ENCODE measurements around the gene LAYN. TPM values are rescaled to one million over a fixed set of nuclear protein-coding genes. Genes with fewer than 3 reads are reported as not detected.

The LAYN gene, protein sequence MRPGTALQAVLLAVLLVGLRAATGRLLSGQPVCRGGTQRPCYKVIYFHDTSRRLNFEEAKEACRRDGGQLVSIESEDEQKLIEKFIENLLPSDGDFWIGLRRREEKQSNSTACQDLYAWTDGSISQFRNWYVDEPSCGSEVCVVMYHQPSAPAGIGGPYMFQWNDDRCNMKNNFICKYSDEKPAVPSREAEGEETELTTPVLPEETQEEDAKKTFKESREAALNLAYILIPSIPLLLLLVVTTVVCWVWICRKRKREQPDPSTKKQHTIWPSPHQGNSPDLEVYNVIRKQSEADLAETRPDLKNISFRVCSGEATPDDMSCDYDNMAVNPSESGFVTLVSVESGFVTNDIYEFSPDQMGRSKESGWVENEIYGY
- 0.32 and 0.47 TPM in 2 replicates for total RNA-seq (2022)
- percentile 23 among the genes with signal in this experiment for Bru-seq, nascent RNA
- BruChase-seq, experiment 1, labeled RNA remaining after a 6-hour chase, result percentile 18 among the genes with signal in this experiment
- percentile 19 among the genes with signal in this experiment for BruChase-seq, experiment 2, labeled RNA remaining after a 2-hour chase
- long read RNA-seq, partial matches to known transcripts, result 1 of 1 reads
- long read RNA-seq, other reads (novel, unspliced or antisense), result 0 of 1 reads

DNA sequence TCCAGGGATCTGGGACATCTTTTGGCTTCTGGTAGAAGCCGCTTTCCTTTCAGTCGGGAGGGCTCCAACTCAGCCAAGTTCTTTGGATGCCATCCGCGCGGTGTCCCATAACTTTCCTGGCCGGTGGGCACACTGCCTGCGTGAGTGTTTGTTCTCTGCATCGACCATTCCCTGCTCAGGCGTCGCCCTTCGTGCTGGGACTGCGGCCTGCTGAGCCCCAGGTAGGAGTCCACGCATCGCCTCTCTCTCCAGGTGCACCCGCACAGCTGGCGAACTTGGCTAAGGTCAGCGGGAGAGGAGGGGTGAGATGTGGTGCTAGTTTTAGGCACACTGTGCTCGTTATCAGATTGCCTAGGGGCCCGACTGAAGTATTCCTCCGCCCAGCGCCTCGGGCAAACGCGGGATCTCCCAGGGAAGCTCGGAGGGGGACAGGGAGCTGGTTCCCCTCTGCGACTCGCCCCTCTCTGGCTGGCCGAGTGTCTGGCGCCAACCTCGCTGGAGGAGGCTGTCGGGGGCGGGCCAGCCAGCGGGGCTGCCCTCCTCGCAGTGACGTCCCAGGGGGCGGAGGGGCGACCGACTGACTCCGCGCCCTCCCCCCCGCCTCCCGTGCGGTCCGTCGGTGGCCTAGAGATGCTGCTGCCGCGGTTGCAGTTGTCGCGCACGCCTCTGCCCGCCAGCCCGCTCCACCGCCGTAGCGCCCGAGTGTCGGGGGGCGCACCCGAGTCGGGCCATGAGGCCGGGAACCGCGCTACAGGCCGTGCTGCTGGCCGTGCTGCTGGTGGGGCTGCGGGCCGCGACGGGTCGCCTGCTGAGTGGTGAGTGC lies at the start of gene LAYN:
TSS of gene LAYN (plus strand) at position 607 of the 823 bp plus-strand sequence. CDS start at position 731, 124 bp downstream.
- H3K36me3 Mint-ChIP-seq (ENCODE audit: insufficient read depth, unreplicated experiment), result peaks cover 6% of the 10 kb centered on the region
- no peak for DNase-seq
- CTCF ChIA-PET, result no interaction called here
- TF ChIP-seq, protein P1, sequence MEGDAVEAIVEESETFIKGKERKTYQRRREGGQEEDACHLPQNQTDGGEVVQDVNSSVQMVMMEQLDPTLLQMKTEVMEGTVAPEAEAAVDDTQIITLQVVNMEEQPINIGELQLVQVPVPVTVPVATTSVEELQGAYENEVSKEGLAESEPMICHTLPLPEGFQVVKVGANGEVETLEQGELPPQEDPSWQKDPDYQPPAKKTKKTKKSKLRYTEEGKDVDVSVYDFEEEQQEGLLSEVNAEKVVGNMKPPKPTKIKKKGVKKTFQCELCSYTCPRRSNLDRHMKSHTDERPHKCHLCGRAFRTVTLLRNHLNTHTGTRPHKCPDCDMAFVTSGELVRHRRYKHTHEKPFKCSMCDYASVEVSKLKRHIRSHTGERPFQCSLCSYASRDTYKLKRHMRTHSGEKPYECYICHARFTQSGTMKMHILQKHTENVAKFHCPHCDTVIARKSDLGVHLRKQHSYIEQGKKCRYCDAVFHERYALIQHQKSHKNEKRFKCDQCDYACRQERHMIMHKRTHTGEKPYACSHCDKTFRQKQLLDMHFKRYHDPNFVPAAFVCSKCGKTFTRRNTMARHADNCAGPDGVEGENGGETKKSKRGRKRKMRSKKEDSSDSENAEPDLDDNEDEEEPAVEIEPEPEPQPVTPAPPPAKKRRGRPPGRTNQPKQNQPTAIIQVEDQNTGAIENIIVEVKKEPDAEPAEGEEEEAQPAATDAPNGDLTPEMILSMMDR (IDR thresholded peaks at IDR 0.05; ENCODE audit: unreplicated experiment), result no peak
- peak within 1 kb of the TSS; percentile 75 for H3K4me3 Mint-ChIP-seq (ENCODE audit: low read depth, unreplicated experiment)
- intact Hi-C loops (cut with micrococcal nuclease; ENCODE audit: unreplicated experiment), result no loop called here
- H3K9me3 Mint-ChIP-seq (ENCODE audit: low read depth, unreplicated experiment), result no peaks in the 10 kb centered on the region
- BruUV-seq (replicated peaks), result no TSS peak
- peaks cover 7% of the 10 kb centered on the region for H3K4me1 Mint-ChIP-seq (ENCODE audit: low read depth, unreplicated experiment)
- peak within 1 kb of the TSS; percentile 66 for H3K27ac Mint-ChIP-seq (ENCODE audit: unreplicated experiment)
- no peaks in the 10 kb centered on the region for H3K27me3 Mint-ChIP-seq (ENCODE audit: unreplicated experiment)

DNA sequence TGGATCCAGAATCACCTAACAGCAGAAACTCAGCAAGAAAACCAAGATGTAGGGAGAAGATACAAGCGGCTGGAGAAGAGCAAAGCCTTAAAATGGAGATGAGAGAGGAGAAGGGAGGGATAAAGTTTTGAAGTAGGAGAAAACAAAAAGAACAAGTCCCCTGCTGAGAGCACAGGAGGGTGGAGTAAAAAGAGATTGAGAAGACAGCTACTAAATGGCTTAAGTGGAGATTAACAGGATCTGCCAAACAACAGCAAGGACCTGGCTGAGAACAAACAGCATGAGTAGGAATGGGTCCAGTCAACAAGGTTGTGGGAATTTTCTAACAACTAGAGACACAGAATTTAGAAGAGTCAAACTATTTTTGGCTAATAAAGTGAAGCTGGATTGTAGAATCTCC lies 46.5 kb upstream of the LAYN start:
- H3K27me3 Mint-ChIP-seq (ENCODE audit: unreplicated experiment), result no peaks in the 10 kb centered on the region
- no peak for DNase-seq
- no peaks in the 10 kb centered on the region for H3K36me3 Mint-ChIP-seq (ENCODE audit: insufficient read depth, unreplicated experiment)
- BruUV-seq (replicated peaks), result no TSS peak
- TF ChIP-seq, protein P1 (IDR thresholded peaks at IDR 0.05; ENCODE audit: unreplicated experiment), result no peak
- H3K27ac Mint-ChIP-seq (ENCODE audit: unreplicated experiment), result no peak overlapping the region
- CTCF ChIA-PET, result no interaction called here
- no peak overlapping the region for H3K4me3 Mint-ChIP-seq (ENCODE audit: low read depth, unreplicated experiment)
- H3K9me3 Mint-ChIP-seq (ENCODE audit: low read depth, unreplicated experiment), result no peaks in the 10 kb centered on the region
- intact Hi-C loops (cut with micrococcal nuclease; ENCODE audit: unreplicated experiment), result no loop called here
- peaks cover 10% of the 10 kb centered on the region for H3K4me1 Mint-ChIP-seq (ENCODE audit: low read depth, unreplicated experiment)

DNA sequence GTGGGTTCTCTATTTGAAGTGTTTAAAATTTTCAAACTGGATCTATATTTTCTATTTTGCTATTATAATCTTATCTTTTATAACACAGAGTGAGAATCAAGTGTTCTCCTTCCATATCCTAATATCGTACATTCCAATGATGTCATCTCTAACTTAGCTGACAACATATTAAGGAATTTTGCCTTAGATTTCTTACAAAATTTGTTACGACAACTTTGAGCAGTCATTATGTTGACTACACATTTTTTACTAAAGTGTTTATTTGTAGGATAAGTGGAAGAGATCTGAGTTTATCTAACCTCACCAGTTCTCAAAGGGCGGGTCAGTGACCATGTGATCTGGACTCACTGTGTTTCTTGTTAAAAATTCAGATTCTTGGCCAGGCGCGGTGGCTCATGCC lies 41.0 kb upstream of the LAYN start:
- no peaks in the 10 kb centered on the region for H3K9me3 Mint-ChIP-seq (ENCODE audit: low read depth, unreplicated experiment)
- H3K36me3 Mint-ChIP-seq (ENCODE audit: insufficient read depth, unreplicated experiment), result no peaks in the 10 kb centered on the region
- no peak for DNase-seq
- no TSS peak for BruUV-seq (replicated peaks)
- H3K27ac Mint-ChIP-seq (ENCODE audit: unreplicated experiment), result no peak overlapping the region
- no peaks in the 10 kb centered on the region for H3K27me3 Mint-ChIP-seq (ENCODE audit: unreplicated experiment)
- TF ChIP-seq, protein P1 (IDR thresholded peaks at IDR 0.05; ENCODE audit: unreplicated experiment), result no peak
- CTCF ChIA-PET, result no interaction called here
- intact Hi-C loops (cut with micrococcal nuclease; ENCODE audit: unreplicated experiment), result no loop called here
- H3K4me3 Mint-ChIP-seq (ENCODE audit: low read depth, unreplicated experiment), result no peak overlapping the region
- peaks cover 10% of the 10 kb centered on the region for H3K4me1 Mint-ChIP-seq (ENCODE audit: low read depth, unreplicated experiment)

DNA sequence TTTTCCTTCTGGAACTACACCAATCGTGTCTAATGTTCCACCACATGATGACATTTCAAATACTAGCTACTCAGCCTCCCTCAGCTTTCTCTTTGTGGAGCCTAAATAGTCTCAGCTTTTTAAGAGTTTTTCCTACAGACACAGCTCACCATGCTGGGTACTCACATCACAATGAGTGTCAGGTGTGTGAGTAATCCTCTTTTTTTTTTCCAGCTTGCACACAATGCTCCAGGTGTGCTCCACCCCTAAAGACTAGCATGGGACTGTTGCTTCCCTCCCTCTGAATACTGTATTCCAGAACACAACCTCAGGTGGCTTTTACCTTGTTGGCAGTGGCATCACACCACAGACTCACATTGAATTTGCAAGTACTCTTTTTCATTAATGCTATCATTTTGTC lies 40.0 kb upstream of the LAYN start:
- no peak for DNase-seq
- CTCF ChIA-PET, result no interaction called here
- Mint-ChIP-seq H3K4me1 (ENCODE audit: low read depth, unreplicated experiment) (peaks cover 10% of the 10 kb centered on the region), H3K27ac (ENCODE audit: unreplicated experiment) (no peak overlapping the region), H3K9me3 (ENCODE audit: low read depth, unreplicated experiment) (no peaks in the 10 kb centered on the region), H3K4me3 (ENCODE audit: low read depth, unreplicated experiment) (no peak overlapping the region), H3K36me3 (ENCODE audit: insufficient read depth, unreplicated experiment) (no peaks in the 10 kb centered on the region), H3K27me3 (ENCODE audit: unreplicated experiment) (no peaks in the 10 kb centered on the region)
- TF ChIP-seq, protein P1 (IDR thresholded peaks at IDR 0.05; ENCODE audit: unreplicated experiment), result no peak
- intact Hi-C loops (cut with micrococcal nuclease; ENCODE audit: unreplicated experiment), result no loop called here
- BruUV-seq (replicated peaks), result no TSS peak
